HG03575 (cell line): ENCODE measurements around the gene HSPB1.
"Not testable (repeated sequence)": the region's sequence is repeated elsewhere in the genome, so short reads cannot be mapped to it uniquely, and the experiment has no call there.

ENCODE experiments used
- ATAC-seq: cut with Tn5 transposase; IDR thresholded peaks from one replicate; pipeline ENCODE4 v1.9.1; 2021; ENCODE audit not compliant: unreplicated experiment, insufficient number of reproducible peaks, low FRiP score; ENCODE audit errors: extremely low read depth

Gene HSPB1

DNA sequence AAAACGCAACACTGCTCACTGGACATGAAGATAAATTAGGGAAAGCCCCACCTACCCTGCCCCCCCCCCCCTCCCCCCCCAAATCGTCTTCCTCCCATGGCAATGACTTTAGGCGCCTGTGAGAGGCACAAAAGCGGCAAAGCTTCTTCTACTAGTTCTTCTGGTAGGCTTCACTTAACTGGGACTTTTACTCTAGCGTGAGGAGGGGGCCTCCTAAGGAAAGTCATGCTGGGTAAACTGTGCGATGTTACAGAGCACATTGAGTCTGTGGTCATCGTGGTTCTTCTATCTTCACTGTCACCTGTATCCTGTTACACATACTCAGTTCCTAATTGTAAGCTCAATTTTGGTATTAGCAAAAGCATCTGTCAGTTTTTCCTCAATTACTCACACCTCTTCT lies 25.1 kb downstream of the HSPB1 start:
- no peak for ATAC-seq

DNA sequence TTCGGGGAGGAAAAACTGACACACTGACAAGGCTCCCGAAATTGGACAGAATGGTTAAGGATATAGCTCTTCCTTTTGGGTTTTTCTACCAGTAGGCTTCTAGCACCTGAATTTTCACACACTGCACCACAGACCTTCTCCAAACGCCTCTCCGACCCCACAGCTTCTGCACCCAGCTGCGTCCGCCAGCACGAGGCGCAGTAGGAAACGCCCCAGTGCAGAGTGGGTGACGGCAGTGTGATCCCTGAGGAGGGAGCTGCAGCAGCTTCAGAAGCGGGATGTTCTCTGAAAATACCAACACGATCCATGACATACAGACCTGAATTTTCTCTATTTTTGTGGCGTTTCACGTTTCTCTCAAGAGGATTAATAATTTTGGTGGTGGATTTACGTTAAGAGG lies 25.9 kb downstream of the HSPB1 start:
- ATAC-seq, result no peak

DNA sequence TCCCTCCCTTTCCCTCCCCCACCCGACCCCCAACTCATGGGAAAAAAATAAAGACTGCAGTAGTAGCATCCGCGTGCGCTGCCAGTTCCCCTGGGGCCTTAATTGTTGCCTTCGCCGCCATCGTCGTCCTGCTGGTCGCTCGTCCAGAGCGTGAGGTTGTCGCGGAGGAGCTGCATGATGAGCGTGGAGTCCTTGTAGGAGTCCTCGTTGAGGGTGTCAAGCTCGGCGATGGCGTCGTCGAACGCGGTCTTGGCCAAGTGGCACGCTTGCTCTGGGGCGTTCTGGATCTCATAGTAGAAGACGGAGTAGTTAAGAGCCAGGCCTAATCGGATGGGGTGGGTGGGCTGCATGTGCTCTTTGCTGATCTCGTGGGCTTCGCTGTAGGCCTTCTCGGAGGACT lies 27.0 kb downstream of the HSPB1 start:
- no peak for ATAC-seq

DNA sequence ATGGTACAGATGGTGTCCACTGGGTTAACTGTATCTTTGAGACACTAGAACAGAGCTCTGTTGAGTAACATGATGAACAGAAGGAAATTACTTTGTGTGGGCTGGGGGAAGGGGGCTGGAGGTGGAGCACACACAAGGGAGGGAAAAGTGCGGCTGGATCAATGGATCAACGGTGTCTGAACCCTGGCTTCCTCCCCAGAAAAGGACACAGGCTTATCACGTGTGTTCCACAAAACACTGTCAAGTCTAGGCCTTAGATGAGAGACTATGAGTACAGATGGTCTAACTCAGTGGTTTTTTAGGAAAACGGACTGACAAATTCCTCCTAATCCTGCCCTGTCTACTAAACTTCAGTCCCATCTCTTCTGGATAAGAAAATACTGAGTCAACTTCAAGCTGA lies 27.8 kb downstream of the HSPB1 start:
- ATAC-seq, result no peak

DNA sequence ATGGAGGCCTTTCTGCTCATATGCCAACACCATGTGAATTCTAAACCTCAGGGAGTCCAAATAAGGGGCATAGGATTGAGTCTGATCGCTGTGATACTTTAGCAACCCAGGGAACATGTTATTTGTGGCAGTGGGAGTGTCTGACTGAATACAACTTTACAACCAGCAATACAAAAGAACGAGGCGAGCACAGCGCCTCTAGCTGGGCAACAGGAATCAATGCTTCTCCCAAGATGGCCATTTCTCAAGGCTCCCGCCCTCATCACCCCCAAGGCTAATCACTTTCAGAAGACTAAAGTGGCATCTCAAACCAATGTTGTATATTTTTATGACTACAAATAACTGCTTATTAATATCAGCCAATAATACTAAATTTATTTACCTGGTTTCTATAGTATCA lies 28.2 kb downstream of the HSPB1 start:
- ATAC-seq, result no peak

DNA sequence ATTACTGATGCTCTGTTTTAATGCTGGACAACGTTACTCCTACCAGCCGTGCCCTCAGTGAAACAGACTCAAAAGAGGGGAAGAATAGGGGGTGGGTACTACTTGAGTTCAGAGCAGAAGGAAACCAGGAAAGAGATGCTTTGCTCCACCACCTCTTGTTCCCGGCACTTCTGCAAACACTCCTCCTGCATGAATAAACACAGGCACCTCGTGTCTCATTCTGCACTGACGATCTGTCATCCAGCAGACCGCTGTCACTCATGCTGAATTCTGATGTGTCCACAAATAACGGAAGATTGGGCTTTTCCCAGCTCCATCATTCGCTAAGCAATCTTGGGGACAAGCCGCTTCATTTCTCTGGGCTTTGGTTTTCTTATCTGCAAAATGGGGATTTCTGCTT lies 29.6 kb downstream of the HSPB1 start:
- ATAC-seq, result no peak

DNA sequence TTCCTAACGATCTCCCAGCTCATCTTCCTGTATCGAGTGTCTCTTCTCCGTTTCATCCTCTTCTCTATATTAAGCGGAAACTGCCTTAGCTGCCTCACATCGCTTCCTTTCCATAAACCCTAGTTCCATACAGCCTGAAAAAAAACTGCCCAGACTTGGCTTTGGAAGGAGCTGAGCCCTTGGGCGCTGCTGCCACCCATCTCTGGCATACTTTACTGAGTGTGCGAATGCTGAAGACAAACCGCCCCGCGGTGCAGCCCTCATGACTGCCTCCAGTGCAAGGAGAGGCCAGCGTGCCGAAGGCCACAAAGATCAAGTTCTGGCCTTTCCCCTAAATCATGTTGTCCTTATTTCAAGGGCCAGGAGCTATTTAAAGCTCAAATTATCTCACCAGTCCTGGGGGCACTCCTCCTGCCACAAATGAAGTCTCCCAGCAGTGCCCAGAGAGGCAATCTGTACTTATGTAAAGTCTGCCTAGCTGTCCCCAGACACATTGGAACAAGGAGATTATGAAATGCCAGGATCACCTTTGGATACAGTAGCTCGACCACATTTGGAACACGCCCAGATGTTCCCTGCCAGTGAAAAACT lies 31.1 kb downstream of the HSPB1 start:
- no peak for ATAC-seq

DNA sequence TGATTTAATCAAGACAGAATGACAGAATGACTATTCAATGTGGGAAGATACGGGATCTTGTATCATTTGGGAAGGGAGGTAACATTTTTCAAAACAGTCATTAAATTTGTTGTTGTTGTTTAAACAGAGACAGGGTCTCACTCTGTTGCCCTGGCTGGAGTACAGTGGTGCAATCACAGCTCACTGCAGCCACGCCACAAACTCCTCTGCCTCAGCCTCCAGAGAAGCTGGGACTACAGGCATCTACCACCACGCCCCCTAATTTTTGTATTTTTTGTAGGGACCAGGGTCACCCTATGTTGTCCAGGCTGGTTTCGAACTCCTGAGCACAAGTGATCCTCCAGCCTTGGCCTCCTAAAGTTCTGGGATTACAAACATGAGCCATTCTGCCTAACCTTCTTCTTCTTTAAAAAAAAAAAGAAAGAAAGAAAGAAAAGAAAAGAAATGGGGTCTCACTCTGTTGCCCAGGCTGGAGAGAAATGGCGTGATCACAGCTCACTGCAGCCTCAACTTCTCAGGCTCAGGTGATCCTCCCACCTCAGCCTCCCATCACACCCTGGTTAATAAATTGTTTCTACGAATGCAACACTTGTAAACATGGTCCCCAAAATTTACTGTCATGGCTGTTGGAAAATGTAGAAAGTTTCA lies 32.0 kb downstream of the HSPB1 start:
- no peak for ATAC-seq

DNA sequence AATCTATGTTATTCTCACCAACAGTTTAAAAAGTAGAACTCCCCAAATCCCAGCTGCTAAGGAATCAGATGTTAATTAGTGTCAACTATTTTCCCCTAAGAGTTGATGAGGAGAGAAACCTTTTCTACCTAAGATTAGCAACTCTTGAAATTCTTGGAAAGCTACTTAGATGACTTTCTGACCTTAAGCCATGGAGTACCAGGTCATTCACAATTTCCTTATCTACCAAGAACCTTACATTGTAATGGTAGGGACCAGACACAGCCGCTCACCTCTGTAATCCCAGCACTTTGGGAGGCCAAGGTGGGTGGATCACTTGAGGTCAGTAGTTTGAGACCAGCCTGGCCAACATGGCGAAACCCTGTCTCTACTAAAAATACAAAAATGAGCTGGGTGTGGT lies 32.9 kb downstream of the HSPB1 start:
- ATAC-seq, result not testable (repeated sequence)

DNA sequence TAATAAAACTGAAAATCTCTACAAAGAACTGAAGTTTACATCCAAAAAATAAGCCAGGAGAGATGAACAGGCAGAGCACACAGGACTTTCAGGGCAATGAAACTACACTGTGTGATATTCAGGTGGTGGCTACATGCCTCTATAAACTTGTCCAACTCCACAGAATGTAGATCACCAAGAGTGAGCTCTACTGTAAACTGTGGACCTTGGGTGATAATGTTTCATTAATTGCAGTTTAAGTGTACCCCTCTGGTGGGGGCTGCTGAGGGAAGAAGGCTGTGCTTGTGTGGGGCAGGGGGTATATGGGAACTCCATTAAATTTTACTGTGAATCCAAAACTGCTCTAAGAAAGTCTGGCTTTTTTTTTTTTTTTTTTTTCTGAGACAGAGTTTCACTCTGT lies 33.6 kb downstream of the HSPB1 start:
- no peak for ATAC-seq

DNA sequence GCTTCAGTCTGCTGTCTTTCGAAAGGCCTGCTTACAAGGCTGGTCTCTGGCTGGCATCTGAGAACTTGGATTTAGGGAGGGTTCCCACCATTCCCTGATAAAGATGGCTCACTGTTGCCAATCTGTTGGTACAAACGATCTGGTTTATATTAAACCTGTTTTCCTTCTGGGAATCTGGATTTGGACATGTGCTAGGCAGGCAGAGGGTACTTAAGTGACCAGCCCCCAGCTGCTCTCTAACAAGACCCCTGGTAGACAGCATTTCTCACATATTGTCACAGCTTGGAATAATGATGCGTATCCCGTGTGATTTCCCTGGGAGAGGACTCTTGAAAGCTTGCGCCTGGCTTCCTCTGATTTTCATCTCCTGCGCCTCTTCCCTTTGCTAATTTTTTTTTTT lies 34.7 kb downstream of the HSPB1 start:
- ATAC-seq, result no peak

DNA sequence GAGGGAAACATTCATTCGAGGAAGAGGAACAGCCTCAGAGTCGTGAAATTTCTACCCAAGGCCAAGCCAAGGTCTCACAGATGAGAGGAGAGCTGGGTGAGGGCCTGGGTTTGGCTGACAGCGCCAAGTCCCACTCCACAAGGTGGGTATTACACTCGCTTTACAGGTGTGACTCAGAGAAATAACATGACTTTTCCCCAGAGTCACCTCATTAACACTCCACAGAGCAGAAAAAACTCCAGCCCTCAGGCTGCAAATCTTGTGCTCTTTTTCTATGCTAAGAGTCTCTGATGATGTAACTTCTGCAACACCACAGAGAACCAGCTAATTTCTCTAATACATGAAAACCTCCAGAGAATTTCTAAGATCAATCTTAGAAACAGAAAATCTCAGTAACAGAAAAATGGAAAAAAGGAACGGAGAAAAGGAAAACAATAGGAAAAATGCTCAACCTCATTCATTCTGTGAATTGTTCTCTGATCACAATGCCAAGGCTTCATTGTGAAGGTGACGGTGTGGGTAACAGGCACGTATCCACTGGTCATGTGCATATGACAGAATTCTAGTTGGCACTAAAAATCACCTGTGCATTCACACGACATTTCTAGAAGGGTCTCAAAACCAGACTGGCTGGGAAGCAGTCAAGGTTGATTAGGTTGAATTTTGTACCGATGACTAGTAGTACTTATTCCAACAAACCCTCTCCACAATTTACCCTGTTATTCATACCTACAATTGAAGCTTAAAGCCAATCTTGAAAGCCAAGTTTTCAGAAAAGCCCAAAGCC lies 36.0 kb downstream of the HSPB1 start:
- ATAC-seq, result no peak

DNA sequence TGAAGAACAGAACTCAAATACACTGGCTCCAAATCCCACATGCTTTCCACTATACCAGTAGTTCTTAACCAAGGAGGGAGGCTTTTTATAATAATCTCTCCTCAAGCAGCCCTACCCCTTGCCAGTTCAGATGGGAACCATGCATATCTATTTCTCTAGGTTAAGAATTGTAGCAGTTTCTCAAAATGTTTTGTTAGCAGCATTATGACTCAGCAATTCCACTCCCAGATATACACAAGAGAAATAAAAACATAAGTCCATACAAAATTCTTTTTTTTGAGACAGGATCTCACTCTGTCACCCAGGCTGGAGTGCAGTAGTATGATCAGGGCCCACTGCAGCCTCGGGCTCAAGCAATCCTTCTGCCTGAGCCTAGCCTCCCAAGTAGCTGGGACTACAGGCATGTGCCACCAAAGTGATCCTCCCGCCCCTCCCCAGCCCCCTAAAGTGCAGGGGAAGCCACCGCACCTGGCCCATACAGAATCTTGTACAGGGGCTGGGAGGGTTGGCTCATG lies 38.2 kb downstream of the HSPB1 start:
- ATAC-seq, result no peak

DNA sequence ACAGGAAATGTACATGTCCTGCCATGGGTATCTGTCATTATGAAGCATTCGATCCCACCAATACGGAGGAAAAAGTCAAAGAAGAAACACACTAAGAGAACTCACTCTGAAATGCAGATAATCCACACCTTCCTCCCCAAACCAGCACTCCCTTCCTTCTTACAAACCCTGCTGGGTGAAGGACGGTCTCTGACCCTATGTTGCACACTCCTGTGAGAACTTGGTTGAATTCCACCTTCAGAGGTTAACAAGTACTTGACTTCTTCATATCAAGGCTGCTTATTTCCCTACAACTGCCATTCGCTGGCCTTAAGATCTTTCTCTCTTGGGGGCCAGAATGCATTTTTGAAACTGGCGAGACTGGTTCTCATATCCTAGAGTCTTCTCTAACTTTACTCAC lies 39.7 kb downstream of the HSPB1 start:
- no peak for ATAC-seq

DNA sequence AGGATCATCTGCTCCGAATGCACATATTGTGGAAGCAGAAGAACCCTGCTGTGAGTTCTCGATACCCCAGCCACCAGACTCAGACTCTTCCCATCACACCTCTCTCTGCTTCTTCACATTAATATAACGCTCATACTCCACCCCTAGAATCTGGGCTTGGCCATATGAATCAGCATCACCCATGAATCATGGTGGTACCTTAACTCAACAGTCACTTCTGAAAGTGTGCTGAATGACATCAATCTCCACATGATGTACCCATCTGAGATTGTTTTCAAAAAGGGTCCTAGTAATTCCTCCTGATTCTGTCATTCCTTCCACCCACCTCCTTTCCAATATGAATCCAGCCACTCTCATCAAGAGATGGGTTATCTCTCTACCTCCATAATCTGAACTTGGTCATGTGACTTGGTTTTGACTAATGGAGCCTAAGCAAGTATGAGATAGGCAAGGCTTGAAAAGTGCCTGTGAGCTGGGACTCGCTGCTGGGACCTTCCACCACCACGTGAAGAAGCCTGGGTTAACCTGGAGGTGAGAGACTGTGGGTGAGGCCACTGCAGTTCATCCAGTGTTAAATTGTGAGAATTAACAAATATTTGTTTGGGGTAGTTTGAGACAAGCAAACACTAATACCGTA lies 40.9 kb downstream of the HSPB1 start:
- no peak for ATAC-seq

DNA sequence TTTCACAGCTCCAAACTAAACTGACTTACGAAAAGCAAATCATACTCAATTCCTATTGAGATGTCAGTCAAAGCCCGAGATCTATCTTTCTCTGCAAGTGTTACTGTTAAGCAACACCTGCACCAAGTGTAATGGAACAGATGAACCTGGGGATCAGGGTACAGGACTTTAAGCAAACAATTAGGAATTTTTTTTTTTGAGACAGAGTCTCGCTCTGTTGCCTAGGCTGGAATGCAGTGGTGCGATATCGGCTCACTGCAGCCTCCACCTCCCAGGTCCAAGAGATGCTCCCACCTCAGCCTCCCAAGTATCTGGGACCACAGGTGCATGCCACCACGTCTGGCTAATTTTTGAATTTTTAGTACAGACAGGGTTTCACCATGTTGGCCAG lies 41.5 kb downstream of the HSPB1 start:
- ATAC-seq, result no peak

DNA sequence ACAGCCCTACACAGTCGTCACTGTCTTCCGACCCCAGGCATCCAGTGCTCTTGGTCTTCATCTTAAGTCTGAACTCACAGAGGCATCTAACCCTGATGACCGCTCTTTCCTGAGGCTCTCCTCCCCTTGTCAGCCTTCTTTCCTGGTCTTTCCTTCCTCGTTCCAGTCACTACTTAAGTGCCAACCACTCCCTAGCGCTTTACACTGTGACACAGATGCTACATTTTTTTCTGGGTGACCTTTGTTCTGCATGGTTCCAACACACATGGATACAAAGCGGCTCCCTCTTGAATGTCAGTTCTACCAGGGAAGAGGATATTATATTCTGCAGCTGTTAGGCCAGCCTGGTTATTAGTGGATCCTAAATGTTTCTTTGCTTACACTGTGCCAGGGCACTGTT lies 43.6 kb downstream of the HSPB1 start:
- ATAC-seq, result no peak

DNA sequence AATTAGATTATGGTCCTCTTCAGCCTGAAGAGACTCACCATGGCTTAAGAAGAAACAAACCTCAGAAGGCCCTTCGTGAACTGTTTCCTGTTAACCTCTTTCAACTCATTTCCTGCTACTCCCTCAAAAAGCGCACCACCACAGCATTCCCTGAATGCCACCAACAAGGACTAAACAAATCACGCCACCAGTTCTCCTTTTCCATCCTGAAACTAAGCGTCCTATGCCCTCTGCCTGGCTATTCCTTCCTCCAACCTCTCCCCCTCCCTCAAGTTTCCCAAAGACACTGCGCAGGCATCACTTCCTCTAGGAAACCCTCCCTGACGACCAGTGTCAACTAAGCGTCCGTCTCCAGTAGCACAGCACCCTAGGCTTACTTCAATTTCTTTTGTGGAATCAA lies 44.3 kb downstream of the HSPB1 start:
- ATAC-seq, result no peak

DNA sequence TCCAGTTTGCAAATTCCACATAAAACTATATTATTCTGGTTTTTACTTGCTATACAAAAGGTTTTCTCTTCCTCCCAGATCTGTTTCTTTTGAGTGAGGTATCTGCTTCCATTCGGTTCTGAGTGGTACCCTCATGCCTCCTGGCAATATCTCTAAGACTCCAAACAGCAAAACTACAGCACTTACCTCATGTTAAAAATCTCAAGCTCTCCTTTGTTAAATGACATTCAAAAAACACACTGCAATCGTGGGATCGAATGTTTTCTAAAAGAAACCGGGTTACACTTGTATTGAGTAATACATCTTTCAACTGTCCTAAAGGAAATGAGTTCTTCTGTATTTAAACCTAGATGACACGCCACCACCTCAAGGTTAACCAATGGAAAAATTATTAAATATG lies 45.2 kb downstream of the HSPB1 start:
- no peak for ATAC-seq

DNA sequence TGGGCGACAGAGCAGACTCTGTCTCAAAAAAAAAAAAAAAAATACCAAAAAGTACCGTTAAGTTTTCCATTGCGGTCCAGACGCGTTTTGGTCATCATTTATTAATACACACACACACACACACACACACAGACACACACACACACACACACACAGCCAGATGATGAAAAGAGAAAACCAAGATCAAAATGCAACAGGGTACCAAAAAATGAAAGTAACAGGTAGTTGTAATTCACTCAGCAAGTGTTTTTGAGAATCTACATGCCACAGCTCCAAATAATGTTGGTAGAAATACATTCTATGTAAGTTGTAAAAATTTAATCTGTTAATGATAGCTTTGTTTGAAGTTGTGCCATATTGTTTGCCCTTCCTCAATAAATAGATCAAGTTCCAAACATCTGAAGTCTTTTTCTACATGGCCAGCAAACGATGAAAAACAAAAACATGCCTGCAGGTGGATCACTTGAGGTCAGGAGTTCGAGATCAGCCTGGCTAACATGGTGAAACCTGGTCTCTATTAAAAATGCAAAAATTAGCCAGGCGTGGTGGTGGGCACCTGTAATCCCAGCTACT lies 46.9 kb downstream of the HSPB1 start:
- no peak for ATAC-seq
